GM19372 (cell line): ENCODE measurements around the gene NR1I2.
A peak's percentile ranks its signal among the peaks of the same experiment; 100 is the strongest.

ENCODE experiments used
- ATAC-seq: cut with Tn5 transposase; IDR thresholded peaks from one replicate; pipeline ENCODE4 v1.9.1; 2021; ENCODE audit warnings: mild to moderate bottlenecking, low read depth, moderate library complexity; ENCODE audit not compliant: unreplicated experiment

The NR1I2 gene

DNA sequence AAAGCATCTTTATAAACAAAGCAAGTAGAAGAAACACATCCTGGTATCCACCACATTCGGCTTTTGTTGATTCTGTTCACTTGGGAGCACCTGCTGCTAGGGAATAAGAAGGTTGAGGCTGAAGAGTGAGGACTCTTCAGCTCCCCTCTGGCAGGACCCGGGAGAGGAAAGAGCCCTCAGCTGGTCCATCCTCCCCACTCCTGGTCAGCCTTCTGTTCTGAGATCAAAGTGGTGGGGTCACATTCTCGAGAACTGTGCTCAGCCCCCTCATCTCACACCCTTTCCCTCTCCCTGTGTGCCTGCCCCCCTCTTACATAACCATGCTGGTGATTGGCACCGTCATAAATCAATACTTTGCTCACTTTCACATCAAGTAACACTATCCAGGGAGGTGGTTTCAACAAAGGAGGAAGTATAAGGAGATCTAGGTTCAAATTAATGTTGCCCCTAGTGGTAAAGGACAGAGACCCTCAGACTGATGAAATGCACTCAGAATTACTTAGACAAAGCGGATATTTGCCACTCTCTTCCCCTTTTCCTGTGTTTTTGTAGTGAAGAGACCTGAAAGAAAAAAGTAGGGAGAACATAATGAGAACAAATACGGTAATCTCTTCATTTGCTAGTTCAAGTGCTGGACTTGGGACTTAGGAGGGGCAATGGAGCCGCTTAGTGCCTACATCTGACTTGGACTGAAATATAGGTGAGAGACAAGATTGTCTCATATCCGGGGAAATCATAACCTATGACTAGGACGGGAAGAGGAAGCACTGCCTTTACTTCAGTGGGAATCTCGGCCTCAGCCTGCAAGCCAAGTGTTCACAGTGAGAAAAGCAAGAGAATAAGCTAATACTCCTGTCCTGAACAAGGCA is at the start of gene NR1I2:
Gene NR1I2, plus strand, starts transcription at position 772 of the 869 bp plus-strand sequence.
- no peak for ATAC-seq

- no peak for ATAC-seq
Measured at GRCh38 chr3:119733812-119734211, 48.1 kb upstream of the NR1I2 start.

DNA sequence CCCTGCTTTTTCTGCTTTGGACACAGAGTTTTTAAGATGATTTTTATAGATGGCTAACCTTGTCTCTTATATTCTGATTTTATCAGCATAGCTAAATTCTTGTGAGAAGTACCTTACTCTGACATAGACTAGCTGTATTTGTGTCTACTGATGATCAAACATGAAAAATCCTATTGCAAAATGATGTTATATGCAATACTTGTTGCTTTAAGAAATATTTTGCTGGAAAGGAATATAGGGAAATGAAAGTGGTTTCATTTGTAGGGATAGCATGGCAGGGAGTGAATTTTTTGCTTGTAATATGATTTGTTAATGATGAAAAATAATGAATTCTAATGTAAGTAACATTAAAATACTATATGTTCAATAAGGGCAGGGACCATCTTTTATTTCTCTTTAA is 43.2 kb upstream of the NR1I2 start:
- ATAC-seq, result no peak

DNA sequence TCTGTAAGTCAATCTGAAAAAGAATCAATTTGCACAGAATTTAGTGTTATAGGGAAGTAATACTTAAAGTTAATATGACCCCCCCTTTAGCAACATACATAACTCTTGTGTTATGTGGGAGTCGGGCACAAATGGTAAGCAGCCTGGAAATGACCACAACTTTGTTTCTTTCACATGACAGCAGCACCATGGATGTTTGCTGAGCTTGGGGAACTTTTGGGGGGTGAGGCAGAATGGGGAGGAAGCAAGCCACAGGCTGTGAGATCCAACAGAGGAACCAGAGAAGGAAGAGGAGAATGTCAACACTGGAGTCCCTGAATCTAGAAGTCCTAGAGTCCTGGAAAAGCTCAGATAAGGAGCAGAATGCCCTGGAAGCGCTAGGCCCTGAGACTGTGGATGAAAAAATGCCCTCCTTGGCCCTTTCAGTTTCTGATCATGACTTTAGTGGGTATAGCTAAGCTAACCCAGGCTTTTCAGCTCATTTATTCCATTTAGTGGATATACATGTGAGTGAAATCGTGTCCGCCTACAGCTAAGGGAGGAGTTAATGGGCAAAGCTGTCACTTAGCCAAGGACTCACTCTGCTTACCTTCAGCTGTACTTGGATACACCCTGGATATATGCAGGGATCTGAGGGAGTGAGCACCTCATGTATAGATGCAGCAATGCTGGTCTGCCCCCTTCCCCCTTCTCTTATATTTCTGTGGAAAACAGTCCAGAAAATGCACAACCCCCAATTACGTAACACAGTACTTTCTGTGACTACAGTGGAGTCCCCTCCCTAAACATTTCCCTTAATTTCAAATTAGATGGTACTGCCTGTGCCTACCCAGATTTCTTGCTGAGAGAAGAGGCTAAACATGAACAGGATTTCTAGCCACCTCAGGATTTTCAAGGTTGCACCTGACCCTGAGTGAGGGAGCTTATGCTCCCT is 40.0 kb upstream of the NR1I2 start:
- no peak for ATAC-seq

- no peak for ATAC-seq
Measured at GRCh38 chr3:119743921-119744320, 38.0 kb upstream of the NR1I2 start.

- ATAC-seq, result no peak
Measured at GRCh38 chr3:119745942-119746341, 36.0 kb upstream of the NR1I2 start.

- ATAC-seq, result no peak
Measured at GRCh38 chr3:119746423-119746822, 35.5 kb upstream of the NR1I2 start.

- no peak for ATAC-seq
Measured at GRCh38 chr3:119747357-119747756, 34.5 kb upstream of the NR1I2 start.

DNA sequence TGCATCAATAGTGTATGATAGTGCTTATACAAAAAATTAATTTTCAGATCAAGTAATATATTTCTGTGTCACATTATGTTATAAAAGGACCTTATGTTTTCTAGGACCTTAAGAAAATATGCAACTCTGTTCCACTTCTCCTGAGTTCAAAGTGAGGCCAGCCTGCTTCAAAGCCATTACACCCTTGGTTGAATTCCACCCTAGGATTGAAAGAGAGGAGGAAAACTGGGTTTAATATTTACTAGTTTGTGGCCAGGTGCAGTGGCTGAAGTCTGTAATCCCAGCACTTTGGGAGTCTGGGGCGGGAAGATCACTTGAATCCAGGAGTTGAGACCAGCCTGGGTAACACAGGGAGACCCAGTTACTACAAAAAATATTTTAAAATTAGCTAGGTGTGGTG is 32.9 kb upstream of the NR1I2 start:
- ATAC-seq, result no peak

- ATAC-seq, result no peak
Measured at GRCh38 chr3:119751423-119751822, 30.5 kb upstream of the NR1I2 start.

DNA sequence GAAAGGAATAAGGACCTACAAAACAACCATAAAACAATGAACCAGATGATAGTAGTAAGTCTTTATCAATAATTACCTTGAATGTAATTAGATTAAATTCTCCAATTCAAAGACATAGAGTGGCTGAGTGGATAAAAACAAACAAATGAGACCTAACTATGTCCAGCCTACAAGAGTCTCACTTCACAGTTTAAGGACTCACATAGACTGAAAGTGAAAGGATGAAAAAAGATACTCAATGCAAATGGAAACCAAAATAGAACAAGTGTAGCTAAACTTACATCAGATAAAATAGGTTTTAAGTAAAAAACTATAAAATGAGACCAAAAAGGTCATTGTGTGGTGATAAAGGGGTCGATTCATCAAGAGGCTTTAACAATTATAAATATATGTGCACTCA is 21.9 kb upstream of the NR1I2 start:
- ATAC-seq, result peak; percentile 74

- no peak for ATAC-seq
Measured at GRCh38 chr3:119762876-119763275, 19.0 kb upstream of the NR1I2 start.

- no peak for ATAC-seq
Measured at GRCh38 chr3:119763466-119763865, 18.4 kb upstream of the NR1I2 start.

DNA sequence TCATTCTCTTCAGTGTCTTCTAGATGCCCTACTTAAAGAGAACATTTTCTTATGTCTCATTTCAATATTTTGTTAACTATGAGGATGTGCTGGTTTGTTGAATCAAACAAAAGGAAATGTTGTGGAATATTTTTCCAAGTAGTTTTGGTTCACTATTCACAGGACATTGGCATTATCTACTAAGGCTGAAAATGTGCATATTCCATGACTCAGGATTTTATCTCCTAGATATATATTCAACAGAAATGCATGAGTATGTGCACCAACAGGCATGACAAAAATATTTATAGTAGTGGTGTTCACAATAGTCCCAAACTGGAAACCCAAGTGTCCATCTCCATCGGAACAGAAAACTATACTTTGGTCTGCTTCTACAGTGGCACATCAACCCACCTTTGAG is 16.7 kb upstream of the NR1I2 start:
- no peak for ATAC-seq

DNA sequence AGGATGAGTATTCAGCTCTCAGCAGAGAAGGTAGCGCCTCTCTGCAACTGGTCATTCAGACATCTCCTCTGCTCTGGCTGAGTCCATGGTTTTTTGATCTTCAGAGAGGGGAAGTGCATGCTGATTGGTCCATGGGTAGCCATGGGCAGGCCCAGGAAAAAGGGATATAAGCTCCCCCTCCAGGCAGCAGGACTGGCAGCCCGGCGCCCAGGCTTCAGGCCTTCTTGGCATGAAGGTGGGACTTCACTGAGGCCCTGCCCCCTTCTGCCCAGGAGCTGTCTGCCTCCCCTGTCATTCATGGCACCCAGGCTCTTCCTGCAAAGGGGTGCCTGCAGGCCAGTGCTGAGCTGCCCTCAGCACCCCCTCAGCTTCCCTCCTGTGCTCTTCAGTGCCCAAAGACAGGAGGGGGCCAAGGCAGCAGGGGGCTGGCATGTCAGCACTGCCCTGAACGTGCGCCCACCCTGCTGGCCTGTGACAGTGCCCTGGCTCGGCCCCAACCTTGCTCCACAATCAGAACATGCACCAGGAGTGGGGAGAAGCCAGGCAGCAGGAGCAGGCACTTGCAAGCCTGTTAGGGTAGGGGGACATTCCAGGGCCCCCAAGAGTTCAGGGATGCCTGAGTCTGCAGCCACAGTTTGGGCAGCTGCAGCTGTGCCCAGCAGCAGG is 13.8 kb upstream of the NR1I2 start:
- ATAC-seq, result no peak

GRCh38 chr3:119768668-119769393 is 13.1 kb upstream of the NR1I2 start:
- ATAC-seq, result no peak

DNA sequence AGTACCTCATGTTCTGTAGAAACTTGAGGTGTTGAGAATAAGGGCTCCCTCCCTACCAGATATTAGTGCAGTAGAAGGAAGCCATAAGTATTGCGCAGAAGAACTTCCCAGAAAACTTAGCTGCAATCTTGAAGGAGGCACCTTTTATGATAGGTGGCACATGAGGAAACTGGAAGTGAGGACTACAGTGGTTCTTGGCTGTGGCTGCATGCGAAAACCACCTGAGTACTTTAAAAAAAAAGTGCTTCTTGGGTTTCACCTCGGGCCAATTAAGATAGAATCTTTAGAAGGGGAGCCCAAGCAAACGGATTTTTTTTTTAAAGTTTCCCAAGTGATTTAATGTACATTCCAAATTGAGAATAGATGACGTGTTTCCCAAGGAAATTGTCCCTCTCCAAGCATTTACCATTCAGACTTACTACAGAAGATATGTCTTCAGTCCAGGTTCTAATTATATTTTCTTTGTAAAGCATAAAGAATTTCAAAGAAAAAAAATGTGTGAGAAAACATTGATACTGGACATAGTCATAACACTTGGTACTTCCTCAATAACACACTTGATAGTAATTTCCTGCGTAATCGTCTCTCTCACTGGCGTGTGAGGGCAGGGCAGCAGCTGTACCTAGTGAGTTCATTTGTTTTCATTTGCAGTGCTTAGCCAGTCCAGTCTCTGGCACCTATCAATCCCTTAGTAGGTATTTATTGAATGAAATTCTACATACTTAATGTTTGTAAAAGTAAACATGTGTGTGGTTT is 12.3 kb upstream of the NR1I2 start:
- ATAC-seq, result no peak

DNA sequence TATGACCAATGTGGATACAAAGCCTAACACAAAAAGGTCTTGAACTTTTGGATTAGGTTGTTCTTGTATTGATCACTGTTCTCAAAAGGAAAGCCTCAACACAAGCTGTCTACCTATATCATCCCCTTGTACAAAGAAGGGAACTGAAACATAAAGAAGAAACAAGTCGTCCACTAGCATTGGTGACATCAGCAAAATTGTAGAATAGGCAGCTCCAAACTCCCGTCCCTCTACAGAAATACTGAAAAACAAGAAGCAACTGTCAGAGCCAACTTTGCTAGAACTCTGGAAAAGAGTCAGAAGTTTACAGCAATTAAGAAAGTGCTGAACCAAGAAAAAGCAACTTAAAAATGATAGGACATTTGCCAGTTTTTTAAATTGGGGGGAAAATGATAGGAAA is 7.5 kb upstream of the NR1I2 start:
- ATAC-seq, result peak; percentile 84

- ATAC-seq, result no peak
Measured at GRCh38 chr3:119776304-119776703, 5.6 kb upstream of the NR1I2 start.

DNA sequence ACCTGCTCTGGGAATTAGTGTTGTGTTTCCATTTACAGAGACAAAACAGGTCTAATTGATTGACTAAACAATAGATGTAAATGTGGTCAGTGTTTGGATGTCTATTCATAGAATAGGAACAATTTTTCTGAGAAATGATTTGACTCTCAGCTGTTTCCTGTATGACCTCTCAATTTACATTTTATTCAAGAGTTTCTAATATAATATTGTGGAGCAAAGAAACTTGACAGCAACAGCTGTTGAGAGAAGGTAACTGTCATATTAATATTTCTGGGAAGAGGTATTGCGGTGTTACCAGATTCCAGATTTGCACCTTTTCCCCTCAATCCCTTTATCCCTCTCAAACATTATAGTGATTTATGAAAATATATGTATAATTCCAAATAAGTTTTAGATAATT is 3.7 kb upstream of the NR1I2 start:
- no peak for ATAC-seq
